HG02970 (cell line): ENCODE measurements around the gene ENTPD7.

Experiments
- ATAC-seq: cut with Tn5 transposase; IDR thresholded peaks from one replicate; pipeline ENCODE4 v1.9.1; 2021; ENCODE audit warnings: mild to moderate bottlenecking, moderate library complexity, moderate number of reproducible peaks; ENCODE audit not compliant: unreplicated experiment, low FRiP score

The ENTPD7 gene

GRCh38 chr10:99647601-99648151 lies 11.6 kb upstream of the ENTPD7 start:
- ATAC-seq, result no peak

GRCh38 chr10:99648717-99649116 lies 10.6 kb upstream of the ENTPD7 start:
- ATAC-seq, result no peak

- no peak for ATAC-seq
Measured at GRCh38 chr10:99652800-99653390, 6.4 kb upstream of the ENTPD7 start.

GRCh38 chr10:99654390-99655175 lies 4.7 kb upstream of the ENTPD7 start:
- ATAC-seq, result no peak

- ATAC-seq, result no peak
Measured at GRCh38 chr10:99656199-99657064, 2.9 kb upstream of the ENTPD7 start.

GRCh38 chr10:99658622-99659030 lies 683 bp upstream of the ENTPD7 start:
- ATAC-seq, result no peak

GRCh38 chr10:99659868-99660366 lies 608 bp downstream of the ENTPD7 start:
- no peak for ATAC-seq

- ATAC-seq, result no peak
Measured at GRCh38 chr10:99660662-99661376, 1.5 kb downstream of the ENTPD7 start.

- ATAC-seq, result no peak
Measured at GRCh38 chr10:99661377-99661763, 2.1 kb downstream of the ENTPD7 start.

- no peak for ATAC-seq
Measured at GRCh38 chr10:99665304-99665703, 6.0 kb downstream of the ENTPD7 start.

GRCh38 chr10:99667108-99667751 lies 7.9 kb downstream of the ENTPD7 start:
- ATAC-seq, result no peak

- ATAC-seq, result no peak
Measured at GRCh38 chr10:99671386-99671785, 12.1 kb downstream of the ENTPD7 start.

GRCh38 chr10:99672884-99673283 lies 13.6 kb downstream of the ENTPD7 start:
- no peak for ATAC-seq

- ATAC-seq, result no peak
Measured at GRCh38 chr10:99673492-99673891, 14.2 kb downstream of the ENTPD7 start.

GRCh38 chr10:99674762-99675161 lies 15.5 kb downstream of the ENTPD7 start:
- ATAC-seq, result no peak

- ATAC-seq, result no peak
Measured at GRCh38 chr10:99676426-99676825, 17.1 kb downstream of the ENTPD7 start.

GRCh38 chr10:99676895-99677294 lies 17.6 kb downstream of the ENTPD7 start:
- no peak for ATAC-seq

GRCh38 chr10:99678921-99679320 lies 19.6 kb downstream of the ENTPD7 start:
- no peak for ATAC-seq

GRCh38 chr10:99681553-99681952 lies 22.2 kb downstream of the ENTPD7 start:
- ATAC-seq, result no peak

GRCh38 chr10:99682032-99682431 lies 22.7 kb downstream of the ENTPD7 start:
- ATAC-seq, result no peak
